ENCODE data around the gene SLC17A2. TPM values are rescaled to one million over a fixed set of nuclear protein-coding genes. Genes with fewer than 3 reads are reported as not detected.
A peak's percentile ranks its signal among the peaks of the same experiment; 100 is the strongest.

Gene SLC17A2
- total RNA-seq, 1 experiment from 2014 or later = not detected

- Histone ChIP-seq H3K27ac (no peak overlapping the region), H3K9me3 (ENCODE audit: insufficient read depth, low read depth) (no peaks in the 10 kb centered on the region), H3K9me2 (ENCODE audit: insufficient read depth) (no peaks in the 10 kb centered on the region), H3K36me3 (ENCODE audit: low read depth) (peaks cover 7% of the 10 kb centered on the region; the same call in 1 of the 2 replicates), H3K4me2 (no peak overlapping the region), H2AFZ (no peak overlapping the region), H3K4me3 (no peak overlapping the region), H3K4me1 (replicated peaks; ENCODE audit: insufficient read depth) (peaks cover 16% of the 10 kb centered on the region), H4K20me1 (ENCODE audit: insufficient read depth) (no peaks in the 10 kb centered on the region), H3K27me3 (ENCODE audit: insufficient read depth, low read depth) (no peaks in the 10 kb centered on the region), H3F3A (ENCODE audit: insufficient read depth, low read depth) (peaks cover 12% of the 10 kb centered on the region), H3K79me2 (ENCODE audit: low read depth) (peaks cover 24% of the 10 kb centered on the region)
- no peak for TF ChIP-seq EZH2 (IDR thresholded peaks at IDR 0.05; ENCODE audit: low read depth)
- no peak for TF ChIP-seq CTCF (conservative IDR thresholded peaks at IDR 0.05)
- intact Hi-C loops (cut with micrococcal nuclease; ENCODE audit: unreplicated experiment) = no loop called here
- DNase-seq = no peak
- no TSS peak for BruUV-seq (replicated peaks)
- POLR2A ChIA-PET (ENCODE audit: unreplicated experiment) = no interaction called here
- CTCF ChIA-PET = interaction anchor here (0.6 kb wide), 1 partner anchor 179 kb away, joined by 3 read pairs; no protein-coding TSS in a partner anchor
Observed at GRCh38 chr6:25960734-25961133, 30.2 kb upstream of the SLC17A2 start.

- no peak overlapping the region for H3K4me2 ChIP-seq
- H3K4me3 ChIP-seq = no peak overlapping the region
- 0 out of 2 replicates have a peak overlapping the region, but pooled peaks have one; percentile 58 for H2AFZ ChIP-seq
- no peaks in the 10 kb centered on the region for H3K9me2 ChIP-seq (ENCODE audit: insufficient read depth)
- H4K20me1 ChIP-seq (ENCODE audit: insufficient read depth) = no peaks in the 10 kb centered on the region
- ChIA-PET CTCF (interaction anchor here (0.6 kb wide), 1 partner anchor 179 kb away, joined by 3 read pairs; no protein-coding TSS in a partner anchor), POLR2A (ENCODE audit: unreplicated experiment) (no interaction called here)
- peaks cover 16% of the 10 kb centered on the region for H3K4me1 ChIP-seq (replicated peaks; ENCODE audit: insufficient read depth)
- TF ChIP-seq CTCF (conservative IDR thresholded peaks at IDR 0.05) (no peak), EZH2 (IDR thresholded peaks at IDR 0.05; ENCODE audit: low read depth) (no peak)
- peaks cover 12% of the 10 kb centered on the region for H3F3A ChIP-seq (ENCODE audit: insufficient read depth, low read depth)
- H3K79me2 ChIP-seq (ENCODE audit: low read depth) = peaks cover 20% of the 10 kb centered on the region
- H3K27me3 ChIP-seq (ENCODE audit: insufficient read depth, low read depth) = no peaks in the 10 kb centered on the region
- intact Hi-C loops (cut with micrococcal nuclease; ENCODE audit: unreplicated experiment) = no loop called here
- H3K9me3 ChIP-seq (ENCODE audit: insufficient read depth, low read depth) = no peaks in the 10 kb centered on the region
- BruUV-seq (replicated peaks) = no TSS peak
- no peak for DNase-seq
- no peak overlapping the region for H3K27ac ChIP-seq
- peaks cover 6% of the 10 kb centered on the region; the same call in 1 of the 2 replicates for H3K36me3 ChIP-seq (ENCODE audit: low read depth)
Observed at GRCh38 chr6:25959890-25960536, 29.5 kb upstream of the SLC17A2 start.

- Histone ChIP-seq H2AFZ (peak overlapping the region; percentile 29; the same call in 1 of the 2 replicates), H3K27me3 (ENCODE audit: insufficient read depth, low read depth) (no peaks in the 10 kb centered on the region), H3K9me3 (ENCODE audit: insufficient read depth, low read depth) (no peaks in the 10 kb centered on the region), H3K9me2 (ENCODE audit: insufficient read depth) (no peaks in the 10 kb centered on the region), H3K4me2 (no peak overlapping the region), H3K27ac (no peak overlapping the region), H4K20me1 (ENCODE audit: insufficient read depth) (no peaks in the 10 kb centered on the region), H3K4me1 (replicated peaks; ENCODE audit: insufficient read depth) (peaks cover 8% of the 10 kb centered on the region), H3K4me3 (no peak overlapping the region), H3F3A (ENCODE audit: insufficient read depth, low read depth) (peaks cover 12% of the 10 kb centered on the region), H3K79me2 (ENCODE audit: low read depth) (peaks cover 8% of the 10 kb centered on the region; the same call in 1 of the 2 replicates), H3K36me3 (ENCODE audit: low read depth) (no peaks in the 10 kb centered on the region; the same call in 1 of the 2 replicates)
- intact Hi-C loops (cut with micrococcal nuclease; ENCODE audit: unreplicated experiment) = no loop called here
- no peak for TF ChIP-seq CTCF (conservative IDR thresholded peaks at IDR 0.05)
- no peak for DNase-seq
- ChIA-PET CTCF (no interaction called here), POLR2A (ENCODE audit: unreplicated experiment) (no interaction called here)
- BruUV-seq (replicated peaks) = no TSS peak
Observed at GRCh38 chr6:25958700-25959162, 28.2 kb upstream of the SLC17A2 start.

Measured in PC-9 (cell line).